Prostate gland (tissue), 2 donors: ENCODE results near the gene GNB1.
"Not testable (repeated sequence)": the region's sequence is repeated elsewhere in the genome, so short reads cannot be mapped to it uniquely, and the experiment has no call there.

Source experiments
- POLR2A ChIP-seq: fragments of 450-650 bp; IDR thresholded peaks from one replicate; pipeline ENCODE4 v1.6.1; 2016; ENCODE audit warnings: antibody characterized with exemption, mild to moderate bottlenecking
- TF ChIP-seq, protein P1 (sequence below), 4 experiments: fragments of 200-600 bp in 2 of 4; fragments of 450-650 bp in 2 of 4; sonication (generic) in 2 of 4; IDR thresholded peaks; 1 replicate in 3 of 4; 2 replicates in 1 of 4; pipeline ENCODE4 v1.5.1; 2016 to 2019; ENCODE audit warnings: antibody characterized with exemption in 4 of 4, mild to moderate bottlenecking in 2 of 4, moderate library complexity in 2 of 4

- TF ChIP-seq POLR2A: not testable (repeated sequence)
- TF ChIP-seq, protein P1, sequence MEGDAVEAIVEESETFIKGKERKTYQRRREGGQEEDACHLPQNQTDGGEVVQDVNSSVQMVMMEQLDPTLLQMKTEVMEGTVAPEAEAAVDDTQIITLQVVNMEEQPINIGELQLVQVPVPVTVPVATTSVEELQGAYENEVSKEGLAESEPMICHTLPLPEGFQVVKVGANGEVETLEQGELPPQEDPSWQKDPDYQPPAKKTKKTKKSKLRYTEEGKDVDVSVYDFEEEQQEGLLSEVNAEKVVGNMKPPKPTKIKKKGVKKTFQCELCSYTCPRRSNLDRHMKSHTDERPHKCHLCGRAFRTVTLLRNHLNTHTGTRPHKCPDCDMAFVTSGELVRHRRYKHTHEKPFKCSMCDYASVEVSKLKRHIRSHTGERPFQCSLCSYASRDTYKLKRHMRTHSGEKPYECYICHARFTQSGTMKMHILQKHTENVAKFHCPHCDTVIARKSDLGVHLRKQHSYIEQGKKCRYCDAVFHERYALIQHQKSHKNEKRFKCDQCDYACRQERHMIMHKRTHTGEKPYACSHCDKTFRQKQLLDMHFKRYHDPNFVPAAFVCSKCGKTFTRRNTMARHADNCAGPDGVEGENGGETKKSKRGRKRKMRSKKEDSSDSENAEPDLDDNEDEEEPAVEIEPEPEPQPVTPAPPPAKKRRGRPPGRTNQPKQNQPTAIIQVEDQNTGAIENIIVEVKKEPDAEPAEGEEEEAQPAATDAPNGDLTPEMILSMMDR (IDR thresholded peaks at IDR 0.05): not testable (repeated sequence)
These were observed 152.0 kb downstream of the GNB1 start for GRCh38 chr1:1738799-1739337.
